Gastrocnemius medialis (tissue), 4 donors: Measurements from ENCODE around the gene GABRG3.

Source experiments
- POLR2A ChIP-seq, 2 donors: fragments of 450-650 bp; IDR thresholded peaks; one replicate each; pipeline ENCODE4 v1.6.1; 2017; ENCODE audit warnings: antibody characterized with exemption in 2 of 2, mild to moderate bottlenecking in 2 of 2, moderate library complexity in 2 of 2
- TF ChIP-seq, protein P1 (sequence below), 5 experiments: fragments of 450-650 bp in 3 of 5; fragments of 200-600 bp in 2 of 5; sonication (generic) in 2 of 5; IDR thresholded peaks in 4 of 5; conservative IDR thresholded peaks in 1 of 5; 1 replicate in 4 of 5; 2 replicates in 1 of 5; pipeline ENCODE4 v1.5.1; 2016 to 2019; ENCODE audit warnings: antibody characterized with exemption in 5 of 5, mild to moderate bottlenecking in 3 of 5, moderate library complexity in 3 of 5

GRCh38 chr15:27458345-27459084 is 487.5 kb downstream of the GABRG3 start:
- TF ChIP-seq, protein P1, sequence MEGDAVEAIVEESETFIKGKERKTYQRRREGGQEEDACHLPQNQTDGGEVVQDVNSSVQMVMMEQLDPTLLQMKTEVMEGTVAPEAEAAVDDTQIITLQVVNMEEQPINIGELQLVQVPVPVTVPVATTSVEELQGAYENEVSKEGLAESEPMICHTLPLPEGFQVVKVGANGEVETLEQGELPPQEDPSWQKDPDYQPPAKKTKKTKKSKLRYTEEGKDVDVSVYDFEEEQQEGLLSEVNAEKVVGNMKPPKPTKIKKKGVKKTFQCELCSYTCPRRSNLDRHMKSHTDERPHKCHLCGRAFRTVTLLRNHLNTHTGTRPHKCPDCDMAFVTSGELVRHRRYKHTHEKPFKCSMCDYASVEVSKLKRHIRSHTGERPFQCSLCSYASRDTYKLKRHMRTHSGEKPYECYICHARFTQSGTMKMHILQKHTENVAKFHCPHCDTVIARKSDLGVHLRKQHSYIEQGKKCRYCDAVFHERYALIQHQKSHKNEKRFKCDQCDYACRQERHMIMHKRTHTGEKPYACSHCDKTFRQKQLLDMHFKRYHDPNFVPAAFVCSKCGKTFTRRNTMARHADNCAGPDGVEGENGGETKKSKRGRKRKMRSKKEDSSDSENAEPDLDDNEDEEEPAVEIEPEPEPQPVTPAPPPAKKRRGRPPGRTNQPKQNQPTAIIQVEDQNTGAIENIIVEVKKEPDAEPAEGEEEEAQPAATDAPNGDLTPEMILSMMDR (IDR thresholded peaks at IDR 0.05 in 4 of 5, conservative IDR thresholded peaks at IDR 0.05 in 1 of 5): no peak
- TF ChIP-seq POLR2A (IDR thresholded peaks at IDR 0.05): no peak
